ENCODE data around the gene HMOX1.

Gene HMOX1

GRCh38 chr22:35380537-35381423, at the start of gene HMOX1:
HMOX1 (plus strand) TSS chr22:35381096; CDS start chr22:35381174, 78 bp downstream.
- Mint-ChIP-seq H3K4me1 (ENCODE audit: low read depth) (peaks cover 19% of the 10 kb centered on the region), H3K27me3 (ENCODE audit: low read depth) (peaks cover 24% of the 10 kb centered on the region), H3K4me3 (peak within 1 kb of the TSS; percentile 73), H3K27ac (no peak within 1 kb of the TSS), H3K9me3 (no peaks in the 10 kb centered on the region), H3K36me3 (ENCODE audit: low read depth) (no peaks in the 10 kb centered on the region)
- peak; percentile 64 for DNase-seq (ENCODE audit: low spot score)

- Mint-ChIP-seq H3K9me3 (no peaks in the 10 kb centered on the region), H3K27ac (no peak overlapping the region), H3K27me3 (ENCODE audit: low read depth) (no peaks in the 10 kb centered on the region), H3K36me3 (ENCODE audit: low read depth) (peaks cover 28% of the 10 kb centered on the region), H3K4me1 (ENCODE audit: low read depth) (peaks cover 43% of the 10 kb centered on the region), H3K4me3 (no peak overlapping the region)
- DNase-seq (ENCODE audit: low spot score), result no peak
These were observed 48.6 kb upstream of the HMOX1 start for GRCh38 chr22:35332278-35332677.

GRCh38 chr22:35333220-35333619, 47.7 kb upstream of the HMOX1 start:
- no peak overlapping the region for H3K27ac Mint-ChIP-seq
- no peaks in the 10 kb centered on the region for H3K27me3 Mint-ChIP-seq (ENCODE audit: low read depth)
- H3K36me3 Mint-ChIP-seq (ENCODE audit: low read depth), result peaks cover 25% of the 10 kb centered on the region
- no peaks in the 10 kb centered on the region for H3K9me3 Mint-ChIP-seq
- H3K4me3 Mint-ChIP-seq, result no peak overlapping the region
- peaks cover 43% of the 10 kb centered on the region for H3K4me1 Mint-ChIP-seq (ENCODE audit: low read depth)
- no peak for DNase-seq (ENCODE audit: low spot score)

- Mint-ChIP-seq H3K27ac (peak overlapping the region; percentile 52), H3K27me3 (ENCODE audit: low read depth) (no peaks in the 10 kb centered on the region), H3K36me3 (ENCODE audit: low read depth) (peaks cover 24% of the 10 kb centered on the region), H3K4me3 (no peak overlapping the region), H3K4me1 (ENCODE audit: low read depth) (peaks cover 41% of the 10 kb centered on the region), H3K9me3 (no peaks in the 10 kb centered on the region)
- DNase-seq (ENCODE audit: low spot score), result no peak
These were observed 46.9 kb upstream of the HMOX1 start for GRCh38 chr22:35334004-35334403.

GRCh38 chr22:35335468-35335867, 45.4 kb upstream of the HMOX1 start:
- peak overlapping the region; percentile 72 for H3K4me3 Mint-ChIP-seq
- peaks cover 21% of the 10 kb centered on the region for H3K36me3 Mint-ChIP-seq (ENCODE audit: low read depth)
- H3K27me3 Mint-ChIP-seq (ENCODE audit: low read depth), result no peaks in the 10 kb centered on the region
- H3K4me1 Mint-ChIP-seq (ENCODE audit: low read depth), result peaks cover 31% of the 10 kb centered on the region
- H3K27ac Mint-ChIP-seq, result peak overlapping the region; percentile 93
- H3K9me3 Mint-ChIP-seq, result no peaks in the 10 kb centered on the region
- no peak for DNase-seq (ENCODE audit: low spot score)

GRCh38 chr22:35335936-35336781, 44.7 kb upstream of the HMOX1 start:
- Mint-ChIP-seq H3K4me1 (ENCODE audit: low read depth) (peaks cover 28% of the 10 kb centered on the region), H3K9me3 (no peaks in the 10 kb centered on the region), H3K36me3 (ENCODE audit: low read depth) (peaks cover 20% of the 10 kb centered on the region), H3K4me3 (peak overlapping the region; percentile 72), H3K27ac (peak overlapping the region; percentile 93), H3K27me3 (ENCODE audit: low read depth) (no peaks in the 10 kb centered on the region)
- no peak for DNase-seq (ENCODE audit: low spot score)

- Mint-ChIP-seq H3K27ac (peak overlapping the region; percentile 49), H3K27me3 (ENCODE audit: low read depth) (no peaks in the 10 kb centered on the region), H3K36me3 (ENCODE audit: low read depth) (peaks cover 16% of the 10 kb centered on the region), H3K4me1 (ENCODE audit: low read depth) (peaks cover 25% of the 10 kb centered on the region), H3K9me3 (no peaks in the 10 kb centered on the region), H3K4me3 (no peak overlapping the region)
- DNase-seq (ENCODE audit: low spot score), result no peak
These were observed 43.0 kb upstream of the HMOX1 start for GRCh38 chr22:35337932-35338331.

- H3K9me3 Mint-ChIP-seq, result no peaks in the 10 kb centered on the region
These were observed 39.6 kb upstream of the HMOX1 start for GRCh38 chr22:35341090-35341874.

GRCh38 chr22:35342390-35342789, 38.5 kb upstream of the HMOX1 start:
- Mint-ChIP-seq H3K36me3 (ENCODE audit: low read depth) (peaks cover 12% of the 10 kb centered on the region), H3K4me3 (no peak overlapping the region), H3K4me1 (ENCODE audit: low read depth) (no peaks in the 10 kb centered on the region), H3K9me3 (no peaks in the 10 kb centered on the region), H3K27me3 (ENCODE audit: low read depth) (no peaks in the 10 kb centered on the region), H3K27ac (no peak overlapping the region)
- no peak for DNase-seq (ENCODE audit: low spot score)

More at GRCh38 chr22:35341090-35341874, 39.6 kb upstream of the HMOX1 start:
- no peak overlapping the region for H3K27ac Mint-ChIP-seq
- peaks cover 12% of the 10 kb centered on the region for H3K36me3 Mint-ChIP-seq (ENCODE audit: low read depth)
- no peak overlapping the region for H3K4me3 Mint-ChIP-seq
- H3K27me3 Mint-ChIP-seq (ENCODE audit: low read depth), result no peaks in the 10 kb centered on the region
- H3K4me1 Mint-ChIP-seq (ENCODE audit: low read depth), result peaks cover 2% of the 10 kb centered on the region
- no peak for DNase-seq (ENCODE audit: low spot score)

GRCh38 chr22:35343664-35344550, 37.0 kb upstream of the HMOX1 start:
- Mint-ChIP-seq H3K9me3 (no peaks in the 10 kb centered on the region), H3K36me3 (ENCODE audit: low read depth) (peaks cover 6% of the 10 kb centered on the region), H3K4me3 (no peak overlapping the region)

GRCh38 chr22:35344956-35345690, 35.8 kb upstream of the HMOX1 start:
- Mint-ChIP-seq H3K4me1 (ENCODE audit: low read depth) (no peaks in the 10 kb centered on the region), H3K9me3 (no peaks in the 10 kb centered on the region), H3K27ac (no peak overlapping the region), H3K4me3 (no peak overlapping the region), H3K36me3 (ENCODE audit: low read depth) (peaks cover 3% of the 10 kb centered on the region), H3K27me3 (ENCODE audit: low read depth) (no peaks in the 10 kb centered on the region)
- no peak for DNase-seq (ENCODE audit: low spot score)

More at GRCh38 chr22:35343664-35344550, 37.0 kb upstream of the HMOX1 start:
- DNase-seq (ENCODE audit: low spot score), result no peak
- Mint-ChIP-seq H3K27me3 (ENCODE audit: low read depth) (no peaks in the 10 kb centered on the region), H3K4me1 (ENCODE audit: low read depth) (no peaks in the 10 kb centered on the region), H3K27ac (no peak overlapping the region)

- Mint-ChIP-seq H3K27ac (no peak overlapping the region), H3K4me3 (no peak overlapping the region), H3K36me3 (ENCODE audit: low read depth) (peaks cover under 1% of the 10 kb centered on the region), H3K4me1 (ENCODE audit: low read depth) (peaks cover 2% of the 10 kb centered on the region), H3K9me3 (no peaks in the 10 kb centered on the region), H3K27me3 (ENCODE audit: low read depth) (no peaks in the 10 kb centered on the region)
- DNase-seq (ENCODE audit: low spot score), result no peak
These were observed 34.9 kb upstream of the HMOX1 start for GRCh38 chr22:35345808-35346505.
